GM10248 (cell line): Measurements from ENCODE around the gene RSBN1.

Experiments used
- CTCF ChIA-PET: fragments of 300-600 bp; sonication (Branson Sonifier 250); formaldehyde crosslinking; extraction: SDS; loops from one replicate; lab custom pipeline; 2021; ENCODE audit warnings: antibody characterized with exemption; lab: Yijun Ruan, JAX
- POLR2A ChIA-PET: fragments of 350-650 bp; sonication (Branson Sonifier 250); formaldehyde crosslinking; extraction: SDS; loops from one replicate; lab custom pipeline; 2020; ENCODE audit warnings: antibody characterized with exemption; lab: Yijun Ruan, JAX
- DNase-seq: peaks from one replicate; pipeline ENCODE4 v3.0.0; 2012; ENCODE audit errors: extremely low spot score
- TF ChIP-seq, protein P1 (sequence below): IDR thresholded peaks from 2 replicates; pipeline ENCODE4 v1.5.1; 2012; ENCODE audit warnings: mild to moderate bottlenecking, low read depth; ENCODE audit errors: extremely low read depth, missing control alignments, control extremely low read depth

Gene RSBN1

GRCh38 chr1:113786069-113786468 lies 26.2 kb downstream of the RSBN1 start:
- TF ChIP-seq, protein P1, sequence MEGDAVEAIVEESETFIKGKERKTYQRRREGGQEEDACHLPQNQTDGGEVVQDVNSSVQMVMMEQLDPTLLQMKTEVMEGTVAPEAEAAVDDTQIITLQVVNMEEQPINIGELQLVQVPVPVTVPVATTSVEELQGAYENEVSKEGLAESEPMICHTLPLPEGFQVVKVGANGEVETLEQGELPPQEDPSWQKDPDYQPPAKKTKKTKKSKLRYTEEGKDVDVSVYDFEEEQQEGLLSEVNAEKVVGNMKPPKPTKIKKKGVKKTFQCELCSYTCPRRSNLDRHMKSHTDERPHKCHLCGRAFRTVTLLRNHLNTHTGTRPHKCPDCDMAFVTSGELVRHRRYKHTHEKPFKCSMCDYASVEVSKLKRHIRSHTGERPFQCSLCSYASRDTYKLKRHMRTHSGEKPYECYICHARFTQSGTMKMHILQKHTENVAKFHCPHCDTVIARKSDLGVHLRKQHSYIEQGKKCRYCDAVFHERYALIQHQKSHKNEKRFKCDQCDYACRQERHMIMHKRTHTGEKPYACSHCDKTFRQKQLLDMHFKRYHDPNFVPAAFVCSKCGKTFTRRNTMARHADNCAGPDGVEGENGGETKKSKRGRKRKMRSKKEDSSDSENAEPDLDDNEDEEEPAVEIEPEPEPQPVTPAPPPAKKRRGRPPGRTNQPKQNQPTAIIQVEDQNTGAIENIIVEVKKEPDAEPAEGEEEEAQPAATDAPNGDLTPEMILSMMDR, result no peak
- ChIA-PET POLR2A (interaction anchor here (0.6 kb wide), 1 partner anchor 10 kb away, joined by 8 read pairs; no protein-coding TSS in a partner anchor), CTCF (interaction anchor here (1.1 to 3.1 kb wide), 7 partner anchors 10 to 49 kb away, joined by 3 to 9 read pairs (median 5); partner anchors contain the start of gene RSBN1)
- no peak for DNase-seq

DNA sequence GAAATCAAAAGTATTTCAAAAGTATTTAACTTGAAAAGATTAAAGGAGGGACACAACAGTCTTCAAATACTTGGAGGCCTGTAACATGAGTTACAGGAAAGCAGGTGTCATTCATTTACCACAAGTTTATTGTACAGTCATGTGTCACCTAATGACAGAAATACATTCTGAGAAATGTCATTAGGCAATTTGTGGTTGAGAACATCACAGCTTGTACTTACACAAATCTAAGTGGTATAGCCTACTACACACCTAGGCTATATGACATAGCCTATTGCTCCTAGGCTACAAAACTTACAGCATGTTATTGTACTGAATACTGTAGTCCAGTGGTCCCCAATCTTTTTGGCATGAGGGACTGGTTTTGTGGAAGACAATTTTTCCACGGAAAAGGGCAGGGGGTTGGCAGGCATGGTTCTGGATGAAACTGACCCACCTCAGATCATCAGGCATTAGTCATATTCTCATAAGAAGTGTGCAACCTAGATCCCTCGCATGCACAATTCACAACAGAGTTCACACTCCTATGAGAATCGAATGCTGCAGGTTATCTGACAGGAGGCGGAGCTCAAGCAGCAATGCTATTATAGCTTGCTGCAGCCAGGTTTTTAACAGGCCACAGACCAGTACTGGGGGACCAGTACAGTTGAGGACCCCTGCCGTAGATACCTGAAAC lies 28.0 kb downstream of the RSBN1 start:
- ChIA-PET CTCF (interaction anchor here (1.2 to 3.1 kb wide), 8 partner anchors 8 to 712 kb away, joined by 3 to 9 read pairs (median 6); partner anchors contain the start of gene HIPK1), POLR2A (interaction anchor here (0.5 to 1.1 kb wide), 2 partner anchors 25 to 140 kb away, joined by 3 to 6 read pairs; no protein-coding TSS in a partner anchor)
- DNase-seq, result no peak
- TF ChIP-seq, protein P1, result no peak

DNA sequence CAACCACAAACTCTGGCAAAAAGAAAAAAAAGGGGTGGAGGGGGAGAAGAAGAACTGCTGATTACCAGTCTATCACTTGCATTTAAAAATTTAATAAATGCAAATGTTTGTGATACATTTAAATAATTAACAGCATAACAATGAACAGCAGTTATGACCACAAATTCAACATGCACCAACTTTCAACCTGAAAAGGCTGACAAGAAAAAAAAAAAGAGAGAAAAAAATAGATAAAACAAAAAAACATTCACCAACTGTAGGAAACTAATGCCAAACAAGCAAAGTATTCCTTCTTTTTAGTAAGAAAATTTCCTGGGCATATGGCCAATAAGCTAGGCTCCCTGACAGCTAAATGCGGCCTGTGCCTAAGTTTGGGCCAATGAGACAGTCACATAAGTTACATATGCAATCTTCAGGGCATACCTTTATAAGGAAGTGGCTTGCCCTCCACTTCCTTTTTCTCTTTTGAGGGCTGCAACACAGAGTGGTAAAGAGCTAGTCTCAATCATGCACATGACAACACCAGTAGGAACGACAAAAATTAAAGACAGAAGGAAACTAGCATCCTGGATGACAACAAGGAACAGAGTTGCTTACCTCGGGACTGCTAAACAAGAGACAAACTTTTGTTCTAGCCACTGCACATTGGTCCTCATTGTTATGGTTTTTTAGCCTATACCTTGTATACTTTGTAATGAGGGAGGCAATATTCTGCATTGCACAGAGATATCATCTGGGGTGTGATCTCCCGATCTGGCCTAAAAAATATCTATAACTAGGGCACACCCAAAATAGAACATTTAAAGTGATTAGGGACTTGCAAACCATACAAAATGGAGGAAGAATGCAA lies 28.8 kb downstream of the RSBN1 start:
- CTCF ChIA-PET, result interaction anchor here (1.2 to 3.1 kb wide), 4 partner anchors 11 to 145 kb away, joined by 3 to 9 read pairs (median 6); partner anchors contain the start of gene HIPK1
- POLR2A ChIA-PET, result interaction anchor here (0.5 to 1.1 kb wide), 2 partner anchors 24 to 140 kb away, joined by 3 to 6 read pairs; no protein-coding TSS in a partner anchor
- TF ChIP-seq, protein P1, result no peak
- peak; percentile 21 for DNase-seq

GRCh38 chr1:113782406-113782805 lies 29.9 kb downstream of the RSBN1 start:
- TF ChIP-seq, protein P1, result no peak
- POLR2A ChIA-PET, result no interaction called here

GRCh38 chr1:113780374-113781146 lies 31.7 kb downstream of the RSBN1 start:
- ChIA-PET POLR2A (no interaction called here), CTCF (interaction anchor here (1.1 to 1.9 kb wide), 6 partner anchors 10 to 124 kb away, joined by 3 to 5 read pairs (median 4); partner anchors contain the start of gene AP4B1)
- no peak for DNase-seq
- TF ChIP-seq, protein P1, result no peak

More at GRCh38 chr1:113782406-113782805, 29.9 kb downstream of the RSBN1 start:
- no peak for DNase-seq
- CTCF ChIA-PET, result interaction anchor here (1.2 kb wide), 1 partner anchor 12 kb away, joined by 3 read pairs; no protein-coding TSS in a partner anchor

GRCh38 chr1:113779542-113779941 lies 32.7 kb downstream of the RSBN1 start:
- TF ChIP-seq, protein P1, result no peak
- POLR2A ChIA-PET, result no interaction called here
- no peak for DNase-seq
- CTCF ChIA-PET, result interaction anchor here (1.3 kb wide), 1 partner anchor 125 kb away, joined by 5 read pairs; the partner anchor contains the start of gene AP4B1
